GM20431 (cell line): Measurements from ENCODE around the gene CDH13.

Experiments used
- in situ Hi-C: fragments of 300-500 bp; cut with MseI, MboI; formaldehyde crosslinking; loops from one replicate; pipeline ENCODE4 v1.15.0; 2020; ENCODE audit warnings: low sequenced_read_pairs; ENCODE audit not compliant: unreplicated experiment

Gene CDH13

DNA sequence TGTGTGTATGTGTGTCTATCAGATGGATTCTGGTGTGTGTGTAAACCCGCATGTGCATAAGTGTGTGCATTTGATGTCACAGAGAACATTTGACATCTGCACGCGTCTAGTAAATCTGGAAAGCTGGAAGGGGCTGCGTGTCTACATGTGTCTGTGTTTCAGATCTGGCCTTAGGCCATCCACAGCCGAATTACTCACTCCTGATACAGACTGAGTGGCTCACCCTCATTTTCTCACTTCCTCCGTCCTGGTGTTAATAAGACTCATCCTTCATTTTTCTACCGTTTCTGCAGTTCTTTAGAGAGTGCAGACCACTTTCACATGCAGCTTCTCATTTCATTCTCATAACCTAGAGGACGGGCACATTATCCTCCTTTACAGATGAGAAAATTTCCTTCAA is 491.6 kb downstream of the CDH13 start:
- in situ Hi-C loops: no loop called here

GRCh38 chr16:83125999-83126568 is 499.3 kb downstream of the CDH13 start:
- in situ Hi-C loops: no loop called here

GRCh38 chr16:83128041-83128440 is 501.3 kb downstream of the CDH13 start:
- in situ Hi-C loops: no loop called here

GRCh38 chr16:83130039-83130438 is 503.3 kb downstream of the CDH13 start:
- in situ Hi-C loops: no loop called here

DNA sequence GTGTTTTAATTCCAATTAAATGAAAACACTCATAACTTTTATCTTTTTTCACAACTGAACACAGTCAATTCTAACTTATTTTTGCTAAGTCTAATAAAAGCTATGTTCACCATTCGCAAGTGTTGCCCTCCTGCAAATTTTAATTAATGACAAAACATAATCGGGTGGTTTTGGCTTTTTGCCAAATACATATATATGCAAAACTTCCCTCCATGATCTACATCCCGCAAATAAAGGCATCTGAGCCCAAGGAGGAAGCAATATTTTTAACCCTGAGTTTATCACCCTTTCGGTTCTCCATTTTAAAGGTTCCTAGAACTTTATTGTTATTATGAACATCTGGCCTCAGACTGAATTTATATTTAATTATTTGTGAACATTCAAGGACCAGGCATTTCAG is 507.9 kb downstream of the CDH13 start:
- in situ Hi-C loops: no loop called here

- in situ Hi-C loops: no loop called here
Observed at GRCh38 chr16:83136419-83136818, 509.6 kb downstream of the CDH13 start.

GRCh38 chr16:83136924-83137323 is 510.2 kb downstream of the CDH13 start:
- in situ Hi-C loops: no loop called here

DNA sequence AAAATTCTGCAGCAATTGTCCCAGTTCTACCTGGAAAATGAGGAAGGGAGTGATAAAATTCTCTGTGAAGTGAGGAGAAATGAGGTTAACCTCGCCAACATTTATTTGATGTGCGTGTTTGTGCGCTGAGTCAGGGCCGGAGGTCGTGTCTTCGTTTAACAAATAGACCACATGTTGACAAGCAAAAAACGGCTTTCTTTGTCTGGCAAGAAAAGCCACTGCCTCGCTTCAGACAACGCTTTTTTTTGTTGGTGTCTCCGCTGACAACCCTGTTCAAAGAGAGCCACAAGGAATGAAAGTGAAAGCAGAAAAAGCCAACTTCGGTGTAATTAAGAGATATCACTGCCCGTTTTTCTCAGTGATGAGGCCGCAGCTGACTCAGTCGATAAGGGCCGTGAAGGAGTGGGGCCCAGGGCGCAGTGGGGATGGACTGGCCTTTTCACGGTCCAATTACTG is 510.6 kb downstream of the CDH13 start:
- in situ Hi-C loops: no loop called here

GRCh38 chr16:83137894-83138293 is 511.1 kb downstream of the CDH13 start:
- in situ Hi-C loops: no loop called here

DNA sequence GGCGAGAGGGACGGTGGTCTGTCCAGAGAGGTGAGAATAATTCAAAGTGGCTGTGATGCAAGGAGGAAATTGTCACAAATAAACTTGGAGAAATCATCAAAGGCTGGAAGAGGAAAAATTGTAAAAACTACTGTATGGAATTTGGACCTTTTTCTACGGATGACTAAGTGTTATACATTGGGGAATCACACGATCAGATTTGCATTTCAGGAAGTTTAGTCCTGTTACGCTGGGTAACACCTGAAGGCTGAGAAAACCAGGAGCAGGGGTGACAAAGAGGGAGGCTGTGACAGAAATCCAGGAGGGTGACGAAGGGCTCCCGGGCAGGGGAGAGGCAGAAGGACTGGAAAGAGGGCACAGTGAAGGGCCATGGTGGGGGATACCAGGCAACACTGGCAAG is 511.7 kb downstream of the CDH13 start:
- in situ Hi-C loops: no loop called here

- in situ Hi-C loops: no loop called here
Observed at GRCh38 chr16:83138976-83139690, 512.4 kb downstream of the CDH13 start.

GRCh38 chr16:83143788-83144187 is 517.0 kb downstream of the CDH13 start:
- in situ Hi-C loops: no loop called here

GRCh38 chr16:83145297-83145696 is 518.5 kb downstream of the CDH13 start:
- in situ Hi-C loops: no loop called here

DNA sequence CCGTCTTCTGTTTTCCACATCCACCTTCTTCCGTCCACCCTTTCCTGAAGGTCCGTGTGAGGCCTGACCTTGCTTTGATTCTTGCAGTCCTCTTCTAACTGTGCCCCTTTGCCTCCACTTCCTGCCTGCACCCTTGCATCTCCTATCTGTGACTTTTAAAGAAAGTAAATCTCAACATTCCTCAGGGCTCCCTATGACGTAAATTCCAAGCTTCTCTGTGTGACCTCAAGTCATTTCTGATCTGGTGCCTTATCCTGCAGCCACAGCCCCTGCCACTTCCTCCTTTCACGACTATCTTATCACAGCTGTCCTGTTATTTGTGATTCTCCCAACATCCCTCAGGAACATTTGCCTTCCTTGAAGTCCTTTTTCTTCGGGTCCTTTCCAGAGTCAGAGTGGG is 520.5 kb downstream of the CDH13 start:
- in situ Hi-C loops: no loop called here

DNA sequence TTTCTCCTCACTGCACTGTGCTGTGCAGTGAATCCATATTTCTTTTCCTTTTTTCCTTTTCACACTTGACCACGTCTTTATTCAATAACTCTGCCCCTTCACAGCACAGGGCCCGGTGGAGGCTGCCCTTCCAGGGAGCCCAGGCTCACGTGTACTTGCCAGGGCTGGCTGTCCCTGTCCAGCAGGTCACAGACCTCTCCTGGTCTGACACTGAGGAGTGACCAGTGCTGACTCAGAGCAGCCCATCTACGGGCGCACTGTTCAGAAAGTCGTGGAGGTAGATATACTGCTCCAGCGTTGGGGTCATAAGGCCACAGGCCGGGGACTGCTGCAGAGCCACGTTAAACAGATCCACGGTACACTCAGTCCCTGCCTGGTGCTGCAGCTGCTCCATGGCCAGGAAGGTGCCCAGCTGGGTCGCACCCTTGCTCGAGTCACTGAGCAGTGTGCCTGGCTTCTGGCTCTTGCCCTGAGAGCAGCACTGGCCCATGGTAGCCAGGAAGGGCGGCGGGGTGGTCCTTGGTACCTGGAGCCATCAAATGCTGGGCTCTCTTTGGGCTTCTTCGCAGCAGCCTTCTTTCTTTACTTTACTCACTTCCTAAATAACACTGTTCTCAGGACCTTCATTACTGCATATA is 531.7 kb downstream of the CDH13 start:
- in situ Hi-C loops: no loop called here

DNA sequence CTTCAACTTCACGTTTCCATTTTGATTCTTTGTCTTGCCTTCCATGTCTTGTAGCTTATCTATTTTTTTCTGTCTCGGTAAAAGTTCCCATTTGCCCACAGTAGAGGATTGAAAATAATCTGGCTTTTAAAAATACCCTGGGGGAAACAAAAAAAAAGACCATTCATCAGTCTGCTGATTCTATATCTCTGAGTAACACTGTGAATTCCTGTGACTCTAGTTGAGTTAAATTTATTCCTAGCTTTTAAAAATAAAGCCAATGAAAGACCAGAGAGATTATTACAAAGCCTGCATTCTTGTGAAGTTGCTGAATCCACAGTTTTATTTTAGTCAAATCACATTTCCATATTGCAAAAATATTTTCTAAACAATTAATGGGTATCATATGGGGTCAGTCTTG is 532.3 kb downstream of the CDH13 start:
- in situ Hi-C loops: no loop called here

DNA sequence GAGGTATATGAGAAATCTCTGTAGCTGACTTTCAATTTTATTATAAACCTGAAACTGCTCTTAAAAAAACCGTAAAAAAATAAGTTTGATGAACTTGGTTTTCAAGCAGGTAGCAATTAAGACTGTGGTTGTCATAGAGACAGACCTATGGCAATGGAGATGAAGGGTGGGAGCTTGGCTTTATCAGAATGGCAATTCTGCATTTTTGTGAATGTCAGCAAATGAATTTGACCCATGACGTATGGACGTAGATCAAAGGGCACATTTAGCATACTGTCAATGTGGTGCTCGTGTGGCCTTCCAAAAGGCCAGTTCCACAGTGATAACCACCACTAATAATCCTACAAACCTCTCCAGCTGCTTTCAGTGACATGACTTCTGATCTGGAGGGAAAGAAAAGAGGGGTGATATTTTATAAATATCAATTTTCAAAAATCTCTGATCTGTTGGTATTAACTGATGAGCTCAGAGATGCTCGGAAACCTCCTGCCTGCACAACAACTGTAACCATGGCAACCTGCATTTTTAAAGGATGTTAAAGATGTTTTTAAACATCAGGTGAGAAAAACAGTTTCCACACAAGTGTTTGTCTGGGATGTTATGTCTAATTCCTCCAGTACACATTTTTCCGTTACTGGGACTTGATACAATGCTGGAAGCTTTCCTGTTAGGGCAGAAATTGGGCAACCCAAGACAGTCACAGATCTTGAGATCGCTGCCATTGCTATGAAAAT is 533.7 kb downstream of the CDH13 start:
- in situ Hi-C loops: no loop called here

DNA sequence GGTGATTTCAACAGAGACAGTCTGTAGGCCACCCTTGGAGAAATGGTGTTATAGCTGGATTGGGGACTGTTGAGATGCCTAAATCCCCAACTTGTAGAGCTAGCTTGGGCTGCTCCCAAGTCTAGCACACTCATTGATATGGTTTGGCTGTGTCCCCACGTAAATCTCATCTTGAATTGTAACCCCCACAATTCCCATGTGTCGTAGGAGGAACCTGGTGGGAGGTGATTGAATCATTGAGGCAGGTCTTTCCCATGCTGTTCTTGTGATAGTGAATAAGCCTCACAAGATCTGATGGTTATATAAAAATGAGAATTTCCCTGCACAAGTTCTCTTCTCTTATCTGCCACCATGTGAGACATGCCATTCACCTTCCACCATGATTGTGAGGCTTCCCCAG is 536.0 kb downstream of the CDH13 start:
- in situ Hi-C loops: no loop called here

DNA sequence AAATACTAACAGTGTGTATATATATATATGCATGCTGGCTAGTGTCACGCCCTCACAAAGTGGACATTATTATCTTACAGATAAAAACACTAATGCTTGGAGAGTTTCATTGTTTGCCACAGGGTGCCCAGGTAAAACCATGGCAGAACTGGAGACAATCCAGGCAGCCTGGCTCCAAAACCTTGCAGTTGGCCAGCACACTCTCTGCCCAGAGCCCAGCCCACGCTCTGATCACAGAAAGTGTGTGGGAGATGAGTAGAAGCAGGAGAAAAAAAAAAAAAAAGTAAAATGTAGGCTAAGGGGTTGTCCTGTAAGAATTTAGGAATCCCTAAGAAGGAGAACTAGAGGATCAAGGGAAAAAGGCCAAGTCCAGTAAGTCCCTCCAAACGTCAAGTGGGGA is 538.0 kb downstream of the CDH13 start:
- in situ Hi-C loops: no loop called here

DNA sequence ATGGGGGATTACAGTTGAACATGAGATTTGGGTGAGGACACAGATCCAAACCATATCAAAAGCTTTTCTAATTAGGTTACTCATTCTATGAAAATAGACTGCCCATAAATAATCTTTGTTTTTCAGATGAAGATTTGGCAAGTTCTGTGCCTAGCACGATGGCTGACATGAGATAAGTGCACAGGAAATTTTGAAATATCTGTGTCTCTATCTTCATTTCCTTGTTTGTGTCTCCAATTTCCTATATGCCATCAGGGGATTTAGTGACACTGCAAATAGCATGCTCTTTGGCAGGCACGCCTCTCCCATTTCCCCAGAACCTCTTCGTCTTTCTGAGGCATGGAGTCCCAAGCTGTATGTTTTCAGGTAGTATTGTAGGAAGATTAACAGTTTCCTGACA is 544.6 kb downstream of the CDH13 start:
- in situ Hi-C loops: no loop called here

- in situ Hi-C loops: no loop called here
Observed at GRCh38 chr16:83174671-83175070, 547.9 kb downstream of the CDH13 start.
